Measurements from ENCODE around the gene UBE2J2. TPM values are rescaled to one million over a fixed set of nuclear protein-coding genes. Genes with fewer than 3 reads are reported as not detected.

UBE2J2 gene
- total RNA-seq, 1 experiment from 2014 or later = 38.0 TPM

- DNase-seq (ENCODE audit: low spot score) = no peak
These were observed 32.6 kb downstream of the UBE2J2 start for GRCh38 chr1:1240822-1241587.

- DNase-seq (ENCODE audit: low spot score) = no peak
These were observed 33.3 kb downstream of the UBE2J2 start for GRCh38 chr1:1240348-1240732.

GRCh38 chr1:1239614-1240347 lies 33.9 kb downstream of the UBE2J2 start:
- no peak for DNase-seq (ENCODE audit: low spot score)

GRCh38 chr1:1239227-1239613 lies 34.4 kb downstream of the UBE2J2 start:
- no peak for DNase-seq (ENCODE audit: low spot score)

GRCh38 chr1:1238702-1239178 lies 34.9 kb downstream of the UBE2J2 start:
- DNase-seq (ENCODE audit: low spot score) = no peak

- DNase-seq (ENCODE audit: low spot score) = no peak
These were observed 35.6 kb downstream of the UBE2J2 start for GRCh38 chr1:1237874-1238701.

GRCh38 chr1:1236945-1237873 lies 36.4 kb downstream of the UBE2J2 start:
- DNase-seq (ENCODE audit: low spot score) = no peak

GRCh38 chr1:1236176-1236763 lies 37.4 kb downstream of the UBE2J2 start:
- no peak for DNase-seq (ENCODE audit: low spot score)

GRCh38 chr1:1235016-1235744 lies 38.5 kb downstream of the UBE2J2 start:
- no peak for DNase-seq (ENCODE audit: low spot score)

- DNase-seq (ENCODE audit: low spot score) = no peak
These were observed 39.4 kb downstream of the UBE2J2 start for GRCh38 chr1:1234180-1234808.

GRCh38 chr1:1233567-1233892 lies 40.1 kb downstream of the UBE2J2 start:
- DNase-seq (ENCODE audit: low spot score) = no peak

GRCh38 chr1:1232796-1233566 lies 40.7 kb downstream of the UBE2J2 start:
- DNase-seq (ENCODE audit: low spot score) = no peak

- DNase-seq (ENCODE audit: low spot score) = no peak
These were observed 41.4 kb downstream of the UBE2J2 start, which contains the start of gene B3GALT6 for GRCh38 chr1:1232208-1232795. Gene B3GALT6, plus strand, starts transcription at chr1:1232237. Its CDS starts 42 bp downstream, at chr1:1232279.

- DNase-seq (ENCODE audit: low spot score) = peak; percentile 75
These were observed 42.0 kb downstream of the UBE2J2 start, which contains the start of gene SDF4 for GRCh38 chr1:1231400-1232207. Gene SDF4, minus strand, starts transcription at chr1:1232001. Its CDS starts 3,229 bp downstream, at chr1:1228772.

- peak; percentile 56 for DNase-seq (ENCODE audit: low spot score)
These were observed 42.8 kb downstream of the UBE2J2 start for GRCh38 chr1:1230656-1231399.

GRCh38 chr1:1229770-1230169 lies 43.9 kb downstream of the UBE2J2 start:
- DNase-seq (ENCODE audit: low spot score) = no peak
